ENCODE results near the gene NAA38. TPM values are rescaled to one million over a fixed set of nuclear protein-coding genes. Genes with fewer than 3 reads are reported as not detected.

NAA38 gene
- total and polyA plus RNA-seq, 2 experiments from 2014 or later, result 17.1 to 74.8 TPM

DNA sequence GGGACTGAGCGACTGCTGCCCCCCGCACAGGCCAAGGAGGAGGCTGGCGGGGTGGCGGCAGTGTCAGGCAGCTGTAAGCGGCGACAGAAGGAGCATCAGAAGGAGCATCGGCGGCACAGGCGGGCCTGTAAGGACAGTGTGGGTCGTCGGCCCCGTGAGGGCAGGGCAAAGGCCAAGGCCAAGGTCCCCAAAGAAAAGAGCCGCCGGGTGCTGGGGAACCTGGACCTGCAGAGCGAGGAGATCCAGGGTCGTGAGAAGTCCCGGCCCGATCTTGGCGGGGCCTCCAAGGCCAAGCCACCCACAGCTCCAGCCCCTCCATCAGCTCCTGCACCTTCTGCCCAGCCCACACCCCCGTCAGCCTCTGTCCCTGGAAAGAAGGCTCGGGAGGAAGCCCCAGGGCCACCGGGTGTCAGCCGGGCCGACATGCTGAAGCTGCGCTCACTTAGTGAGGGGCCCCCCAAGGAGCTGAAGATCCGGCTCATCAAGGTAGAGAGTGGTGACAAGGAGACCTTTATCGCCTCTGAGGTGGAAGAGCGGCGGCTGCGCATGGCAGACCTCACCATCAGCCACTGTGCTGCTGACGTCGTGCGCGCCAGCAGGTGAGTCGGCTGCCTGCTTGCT, 8.1 kb downstream of the NAA38 start (continued):
- TF ChIP-seq, protein P1, sequence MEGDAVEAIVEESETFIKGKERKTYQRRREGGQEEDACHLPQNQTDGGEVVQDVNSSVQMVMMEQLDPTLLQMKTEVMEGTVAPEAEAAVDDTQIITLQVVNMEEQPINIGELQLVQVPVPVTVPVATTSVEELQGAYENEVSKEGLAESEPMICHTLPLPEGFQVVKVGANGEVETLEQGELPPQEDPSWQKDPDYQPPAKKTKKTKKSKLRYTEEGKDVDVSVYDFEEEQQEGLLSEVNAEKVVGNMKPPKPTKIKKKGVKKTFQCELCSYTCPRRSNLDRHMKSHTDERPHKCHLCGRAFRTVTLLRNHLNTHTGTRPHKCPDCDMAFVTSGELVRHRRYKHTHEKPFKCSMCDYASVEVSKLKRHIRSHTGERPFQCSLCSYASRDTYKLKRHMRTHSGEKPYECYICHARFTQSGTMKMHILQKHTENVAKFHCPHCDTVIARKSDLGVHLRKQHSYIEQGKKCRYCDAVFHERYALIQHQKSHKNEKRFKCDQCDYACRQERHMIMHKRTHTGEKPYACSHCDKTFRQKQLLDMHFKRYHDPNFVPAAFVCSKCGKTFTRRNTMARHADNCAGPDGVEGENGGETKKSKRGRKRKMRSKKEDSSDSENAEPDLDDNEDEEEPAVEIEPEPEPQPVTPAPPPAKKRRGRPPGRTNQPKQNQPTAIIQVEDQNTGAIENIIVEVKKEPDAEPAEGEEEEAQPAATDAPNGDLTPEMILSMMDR (conservative IDR thresholded peaks at IDR 0.05; ENCODE audit: low read depth in 2 of 2), result no peak
- TF ChIP-seq STAT1 (IDR thresholded peaks at IDR 0.05; ENCODE audit: unreplicated experiment) (no peak), ZNF331 (CRISPR knock-in tag; IDR thresholded peaks at IDR 0.05; ENCODE audit: low read depth) (no peak), CREB1 (CRISPR knock-in tag; IDR thresholded peaks at IDR 0.05; ENCODE audit: low read depth) (no peak), ZNF114 (CRISPR knock-in tag; IDR thresholded peaks at IDR 0.05) (no peak), NANOG (IDR thresholded peaks at IDR 0.05; ENCODE audit: borderline replicate concordance) (no peak), JUNB (IDR thresholded peaks at IDR 0.05; ENCODE audit: unreplicated experiment) (no peak)
- TF ChIP-seq, protein P2, sequence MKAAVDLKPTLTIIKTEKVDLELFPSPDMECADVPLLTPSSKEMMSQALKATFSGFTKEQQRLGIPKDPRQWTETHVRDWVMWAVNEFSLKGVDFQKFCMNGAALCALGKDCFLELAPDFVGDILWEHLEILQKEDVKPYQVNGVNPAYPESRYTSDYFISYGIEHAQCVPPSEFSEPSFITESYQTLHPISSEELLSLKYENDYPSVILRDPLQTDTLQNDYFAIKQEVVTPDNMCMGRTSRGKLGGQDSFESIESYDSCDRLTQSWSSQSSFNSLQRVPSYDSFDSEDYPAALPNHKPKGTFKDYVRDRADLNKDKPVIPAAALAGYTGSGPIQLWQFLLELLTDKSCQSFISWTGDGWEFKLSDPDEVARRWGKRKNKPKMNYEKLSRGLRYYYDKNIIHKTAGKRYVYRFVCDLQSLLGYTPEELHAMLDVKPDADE (IDR thresholded peaks at IDR 0.05), result no peak

DNA sequence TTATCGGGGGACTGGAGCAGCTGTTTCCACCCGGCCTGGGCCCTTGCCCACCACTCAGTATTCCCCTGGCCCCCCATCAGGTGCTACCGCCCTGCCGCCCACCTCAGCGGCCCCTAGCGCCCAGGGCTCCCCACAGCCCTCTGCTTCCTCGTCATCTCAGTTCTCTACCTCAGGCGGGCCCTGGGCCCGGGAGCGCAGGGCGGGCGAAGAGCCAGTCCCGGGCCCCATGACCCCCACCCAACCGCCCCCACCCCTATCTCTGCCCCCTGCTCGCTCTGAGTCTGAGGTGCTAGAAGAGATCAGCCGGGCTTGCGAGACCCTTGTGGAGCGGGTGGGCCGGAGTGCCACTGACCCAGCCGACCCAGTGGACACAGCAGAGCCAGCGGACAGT, 8.6 kb downstream of the NAA38 start:
- Mint-ChIP-seq H3K4me1 (peaks cover 23% of the 10 kb centered on the region), H3K9me3 (no peaks in the 10 kb centered on the region; the same call in 2 of the 3 replicates), H3K4me3 (no peak overlapping the region), H3K36me3 (ENCODE audit: low read depth) (no peaks in the 10 kb centered on the region; the same call in 2 of the 3 replicates), H3K27me3 (ENCODE audit: insufficient read depth, low read depth, poor library complexity) (peaks cover 40% of the 10 kb centered on the region), H3K27ac (no peak overlapping the region)
- no peaks in the 10 kb centered on the region; the same call in 1 of the 2 replicates for H4K20me1 ChIP-seq (replicated peaks; ENCODE audit: insufficient read depth)
- H3K4me3 ChIP-seq, result no peak overlapping the region
- 0 out of 2 replicates have a peak, but pooled peaks cover 7% of the 10 kb centered on the region for H3F3A ChIP-seq (replicated peaks; ENCODE audit: low read depth)
- no peak for DNase-seq (ENCODE audit: low spot score)
- no peaks in the 10 kb centered on the region for H3K9me2 ChIP-seq (ENCODE audit: insufficient read depth)
- H3K4me2 ChIP-seq, result no peak overlapping the region
- ATAC-seq, result no peak
- no peak overlapping the region for H2AFZ ChIP-seq
- H3K36me3 ChIP-seq (ENCODE audit: insufficient read depth), result no peaks in the 10 kb centered on the region
- peaks cover 13% of the 10 kb centered on the region; the same call in 1 of the 2 replicates for H3K4me1 ChIP-seq (ENCODE audit: insufficient read depth)
- peaks cover 83% of the 10 kb centered on the region for H3K27me3 ChIP-seq (ENCODE audit: insufficient read depth)
- H3K27ac ChIP-seq (ENCODE audit: low read depth), result no peak overlapping the region
- H3K79me2 ChIP-seq (replicated peaks; ENCODE audit: insufficient read depth), result no peaks in the 10 kb centered on the region
- TF ChIP-seq CREB1 (CRISPR knock-in tag; IDR thresholded peaks at IDR 0.05; ENCODE audit: low read depth) (no peak), EZH2 (IDR thresholded peaks at IDR 0.05; ENCODE audit: low read depth, unreplicated experiment) (no peak), EZH2phosphoT487 (IDR thresholded peaks at IDR 0.05; ENCODE audit: unreplicated experiment) (no peak), STAT1 (IDR thresholded peaks at IDR 0.05; ENCODE audit: unreplicated experiment) (no peak), NANOG (IDR thresholded peaks at IDR 0.05; ENCODE audit: borderline replicate concordance) (no peak)
- TF ChIP-seq, protein P1 (conservative IDR thresholded peaks at IDR 0.05; ENCODE audit: low read depth in 2 of 2), result no peak
- TF ChIP-seq, protein P3, sequence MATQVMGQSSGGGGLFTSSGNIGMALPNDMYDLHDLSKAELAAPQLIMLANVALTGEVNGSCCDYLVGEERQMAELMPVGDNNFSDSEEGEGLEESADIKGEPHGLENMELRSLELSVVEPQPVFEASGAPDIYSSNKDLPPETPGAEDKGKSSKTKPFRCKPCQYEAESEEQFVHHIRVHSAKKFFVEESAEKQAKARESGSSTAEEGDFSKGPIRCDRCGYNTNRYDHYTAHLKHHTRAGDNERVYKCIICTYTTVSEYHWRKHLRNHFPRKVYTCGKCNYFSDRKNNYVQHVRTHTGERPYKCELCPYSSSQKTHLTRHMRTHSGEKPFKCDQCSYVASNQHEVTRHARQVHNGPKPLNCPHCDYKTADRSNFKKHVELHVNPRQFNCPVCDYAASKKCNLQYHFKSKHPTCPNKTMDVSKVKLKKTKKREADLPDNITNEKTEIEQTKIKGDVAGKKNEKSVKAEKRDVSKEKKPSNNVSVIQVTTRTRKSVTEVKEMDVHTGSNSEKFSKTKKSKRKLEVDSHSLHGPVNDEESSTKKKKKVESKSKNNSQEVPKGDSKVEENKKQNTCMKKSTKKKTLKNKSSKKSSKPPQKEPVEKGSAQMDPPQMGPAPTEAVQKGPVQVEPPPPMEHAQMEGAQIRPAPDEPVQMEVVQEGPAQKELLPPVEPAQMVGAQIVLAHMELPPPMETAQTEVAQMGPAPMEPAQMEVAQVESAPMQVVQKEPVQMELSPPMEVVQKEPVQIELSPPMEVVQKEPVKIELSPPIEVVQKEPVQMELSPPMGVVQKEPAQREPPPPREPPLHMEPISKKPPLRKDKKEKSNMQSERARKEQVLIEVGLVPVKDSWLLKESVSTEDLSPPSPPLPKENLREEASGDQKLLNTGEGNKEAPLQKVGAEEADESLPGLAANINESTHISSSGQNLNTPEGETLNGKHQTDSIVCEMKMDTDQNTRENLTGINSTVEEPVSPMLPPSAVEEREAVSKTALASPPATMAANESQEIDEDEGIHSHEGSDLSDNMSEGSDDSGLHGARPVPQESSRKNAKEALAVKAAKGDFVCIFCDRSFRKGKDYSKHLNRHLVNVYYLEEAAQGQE (IDR thresholded peaks at IDR 0.05; ENCODE audit: unreplicated experiment), result no peak
